ENCODE data around the gene UMAD1.
A peak's percentile ranks its signal among the peaks of the same experiment; 100 is the strongest.

UMAD1 gene

DNA sequence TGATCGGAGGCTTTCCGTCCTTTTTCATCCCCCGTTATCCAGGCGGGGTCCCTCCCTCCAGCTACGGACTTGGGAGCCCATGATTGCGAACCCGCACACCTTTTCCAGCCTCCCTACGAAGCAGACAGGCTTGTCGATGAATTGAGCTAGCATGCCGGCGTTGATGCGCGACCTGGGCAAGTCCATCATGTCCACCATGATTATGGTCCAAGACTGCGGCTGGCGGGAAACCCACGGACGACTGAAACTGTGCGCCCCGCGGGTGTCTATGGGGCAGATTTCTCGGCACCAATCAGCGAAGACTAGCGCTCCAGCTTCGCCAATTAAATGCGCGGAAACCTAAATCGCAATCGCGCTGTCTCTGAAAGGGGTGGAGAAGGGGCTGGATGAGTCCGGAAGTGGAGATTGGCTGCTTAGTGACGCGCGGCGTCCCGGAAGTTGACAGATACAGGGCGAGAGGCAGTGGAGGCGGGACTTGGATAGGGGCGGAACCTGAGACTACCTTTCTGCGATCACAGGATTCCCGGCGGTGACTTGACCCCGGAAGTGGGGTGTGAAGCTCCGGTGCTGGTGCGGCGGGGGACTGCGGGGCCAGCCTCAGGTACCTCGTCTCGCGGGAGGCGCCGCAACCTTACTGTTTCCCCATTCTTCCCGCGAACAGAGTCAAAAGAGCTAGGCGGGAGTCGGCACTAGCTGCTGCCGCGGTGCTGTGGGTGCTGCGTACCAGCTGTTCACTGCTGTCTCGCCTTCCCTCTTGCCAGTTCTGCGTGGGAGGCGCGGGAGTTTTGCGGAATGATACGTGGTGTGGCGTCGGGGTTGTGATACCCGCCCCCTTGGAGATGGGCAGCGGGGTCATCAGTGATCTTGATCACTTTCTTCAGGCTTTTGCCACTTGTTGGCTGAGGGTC is at the start of gene UMAD1:
Gene UMAD1 (plus strand): TSS at position 532 of the 908 bp plus-strand sequence. CDS start 32,620 bp downstream, outside the sequence.
- peak; percentile 100 for DNase-seq

GRCh38 chr7:7595451-7595850 is 45.1 kb upstream of the UMAD1 start:
- DNase-seq = peak; percentile 76

- DNase-seq = peak; percentile 19
Observed at GRCh38 chr7:7596176-7596575, 44.4 kb upstream of the UMAD1 start.

DNA sequence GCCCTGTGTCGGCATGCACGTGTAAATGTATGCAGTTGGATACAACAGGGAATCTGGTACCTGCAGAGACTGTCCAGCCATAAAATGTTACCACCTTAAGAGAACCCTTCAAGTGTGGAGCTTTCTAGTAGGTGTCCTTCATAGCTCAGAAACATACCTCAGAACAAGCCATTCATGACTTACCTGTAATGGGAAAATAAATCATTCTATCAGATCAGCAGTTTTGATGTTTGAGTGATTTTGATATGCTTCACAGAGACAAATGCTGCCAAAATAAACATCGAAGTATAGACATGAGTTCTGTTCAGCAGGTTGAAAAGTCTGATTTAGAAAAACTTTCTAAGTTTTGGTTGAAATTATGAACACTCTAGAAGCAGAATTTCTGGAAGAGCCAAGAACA is 33.5 kb upstream of the UMAD1 start:
- DNase-seq = no peak

DNA sequence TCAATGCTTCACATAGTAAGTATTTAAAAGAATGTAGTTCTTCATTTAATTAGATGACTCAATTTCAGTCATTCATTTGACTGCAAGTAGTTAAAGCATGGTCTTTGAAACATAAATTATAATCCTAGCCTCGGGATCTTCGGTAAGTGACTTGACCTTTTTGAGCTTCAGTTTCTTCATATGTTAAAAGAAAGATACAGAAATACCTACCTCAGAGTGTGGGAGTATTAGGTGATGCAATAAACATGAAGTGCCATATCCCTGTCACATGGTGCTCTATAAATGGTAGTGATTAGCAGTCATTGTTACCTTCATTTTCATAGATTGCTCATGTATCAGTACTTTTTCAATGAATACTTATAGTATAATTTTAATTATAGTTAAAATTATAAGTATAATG is 31.2 kb upstream of the UMAD1 start:
- DNase-seq = no peak

GRCh38 chr7:7612519-7612918 is 28.0 kb upstream of the UMAD1 start:
- no peak for DNase-seq

- no peak for DNase-seq
Observed at GRCh38 chr7:7613210-7613609, 27.3 kb upstream of the UMAD1 start.

GRCh38 chr7:7614018-7614741 is 26.4 kb upstream of the UMAD1 start:
- peak; percentile 87 for DNase-seq

- peak; percentile 77 for DNase-seq
Observed at GRCh38 chr7:7617550-7617949, 23.0 kb upstream of the UMAD1 start.

- DNase-seq = no peak
Observed at GRCh38 chr7:7618410-7618809, 22.1 kb upstream of the UMAD1 start.

DNA sequence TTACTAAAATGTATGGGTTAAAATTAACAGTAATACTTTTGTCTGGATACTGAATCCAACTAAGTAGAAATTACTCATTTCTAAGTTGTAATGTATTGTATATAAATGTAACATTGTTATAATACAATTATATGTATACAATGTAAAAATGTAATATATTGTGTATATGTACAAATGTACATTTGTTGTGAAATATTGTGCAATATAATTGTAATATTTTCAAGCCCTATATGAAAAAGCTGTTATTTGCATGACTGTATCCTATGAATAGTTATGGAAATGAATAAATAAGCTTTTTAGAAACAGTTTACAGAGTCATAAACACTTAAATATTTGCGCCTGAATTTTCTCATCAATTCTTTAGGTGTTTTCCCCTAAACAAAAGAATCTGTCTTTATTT is 20.3 kb upstream of the UMAD1 start:
- DNase-seq = no peak

DNA sequence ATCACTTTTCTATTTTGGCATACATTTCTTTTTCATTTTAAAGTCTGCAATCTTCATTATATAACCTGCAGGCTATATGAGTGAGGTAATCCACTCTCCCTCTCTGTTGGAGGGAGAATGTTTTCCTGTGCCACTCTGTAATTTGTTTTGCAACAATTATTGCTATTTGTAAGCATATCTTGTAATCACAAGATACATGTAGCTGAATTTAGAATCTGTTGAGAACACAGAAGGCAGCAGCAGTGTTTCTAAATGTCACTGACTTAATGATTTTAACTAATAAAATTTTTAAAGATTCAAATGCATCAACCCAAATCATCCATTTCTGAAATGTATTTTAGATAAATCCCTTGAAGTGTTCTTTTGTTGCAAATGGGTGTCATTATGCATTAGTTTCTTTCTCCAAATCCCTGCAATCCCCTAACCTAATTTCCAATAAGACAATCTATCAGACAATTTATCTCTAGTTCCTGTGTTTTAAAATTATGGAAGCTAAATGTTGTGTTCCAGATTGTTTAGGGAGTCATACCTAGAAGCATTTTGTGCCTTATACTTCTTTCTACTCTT is 19.8 kb upstream of the UMAD1 start:
- DNase-seq = no peak

DNA sequence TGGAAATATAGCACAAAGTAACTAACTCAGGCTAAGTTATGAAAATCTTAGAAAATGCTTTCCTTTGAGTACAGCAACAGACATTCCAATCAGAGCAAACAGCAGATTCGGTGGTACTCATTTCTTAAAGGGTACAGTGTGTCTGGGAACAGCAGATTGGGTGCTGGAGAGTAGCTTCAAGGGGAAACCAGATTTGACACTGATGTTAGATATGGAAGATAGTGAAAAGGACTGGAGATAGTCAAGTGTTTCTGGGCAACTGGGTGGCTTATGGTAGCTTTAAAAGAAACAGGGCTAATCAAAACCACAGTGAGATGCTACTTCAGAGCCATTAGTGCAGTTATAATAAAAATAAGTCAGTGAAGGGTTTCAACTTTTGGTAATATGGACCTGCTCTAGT is 12.1 kb upstream of the UMAD1 start:
- DNase-seq = no peak

DNA sequence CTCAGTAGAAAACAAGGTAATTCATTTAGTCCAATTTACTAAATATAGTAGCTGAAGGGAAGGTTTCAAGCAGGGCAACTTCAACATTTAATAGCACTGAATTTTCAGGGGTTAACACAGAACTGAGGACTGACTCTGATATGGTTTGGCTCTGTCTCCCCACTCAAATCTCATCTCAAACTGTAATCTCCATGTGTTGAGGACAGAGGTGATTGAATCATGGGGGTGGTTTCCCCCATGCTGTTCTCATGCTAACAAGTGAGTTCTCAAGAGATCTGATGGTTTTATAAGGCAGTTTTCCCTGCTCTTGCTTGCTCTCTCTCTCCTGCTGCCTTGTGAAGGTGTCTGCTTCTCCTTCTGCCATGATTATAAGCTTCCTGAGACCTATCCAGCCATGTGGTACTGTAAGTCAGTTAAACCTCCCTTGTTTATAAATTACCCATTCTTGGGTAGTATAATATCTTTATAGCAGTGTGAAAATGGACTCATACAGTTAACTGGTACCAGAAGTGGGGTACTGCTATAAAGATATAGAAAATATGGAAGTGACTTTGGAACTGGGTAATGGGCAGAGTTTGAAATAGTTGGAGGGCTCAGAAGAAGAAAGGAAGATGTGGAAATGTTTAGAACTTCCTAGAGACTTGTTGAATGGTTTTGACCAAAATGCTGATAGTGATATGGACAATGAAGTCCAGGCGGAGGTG is 9.8 kb upstream of the UMAD1 start:
- no peak for DNase-seq

DNA sequence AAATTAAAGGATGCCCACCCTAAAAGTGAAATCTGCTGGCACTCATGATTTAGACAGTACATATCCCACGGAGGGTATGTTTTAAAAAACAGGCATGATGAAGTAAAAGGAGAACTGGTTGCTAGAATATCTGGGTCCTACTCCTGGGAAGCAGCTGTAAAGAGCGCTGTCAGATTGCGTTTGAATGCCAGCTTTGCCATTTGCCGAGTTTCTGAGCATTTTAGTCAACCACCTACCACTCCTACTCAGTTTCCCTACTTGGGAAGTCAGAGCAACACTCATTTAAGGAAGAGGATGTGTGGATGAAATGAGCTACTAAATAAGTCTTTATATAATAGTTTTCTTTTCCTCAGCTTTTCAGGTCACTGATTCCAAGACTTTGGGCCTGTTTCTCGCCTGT is 1.1 kb upstream of the UMAD1 start:
- peak; percentile 18 for DNase-seq

DNA sequence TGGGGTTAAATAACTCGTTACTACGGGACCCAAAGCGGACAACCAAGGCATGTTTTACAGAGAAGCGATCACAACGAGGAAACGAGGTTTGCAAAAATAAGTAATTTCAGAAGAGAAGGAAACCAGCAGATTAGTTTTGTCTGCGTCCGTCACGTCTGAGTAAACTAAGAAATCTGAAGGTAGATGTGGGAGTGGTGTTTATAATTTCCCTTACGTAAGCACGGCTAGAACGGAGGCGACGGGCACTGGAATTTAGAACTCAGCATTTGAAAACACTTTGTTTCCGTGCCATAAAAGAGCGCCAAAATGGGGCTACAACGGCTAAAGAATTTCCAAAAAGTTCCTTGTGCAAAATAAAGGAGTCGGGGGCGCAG is 718 bp upstream of the UMAD1 start:
- DNase-seq = peak; percentile 44

GRCh38 chr7:7641129-7641663 is 644 bp downstream of the UMAD1 start:
- no peak for DNase-seq

- DNase-seq = peak; percentile 33
Observed at GRCh38 chr7:7642081-7642480, 1.5 kb downstream of the UMAD1 start.

DNA sequence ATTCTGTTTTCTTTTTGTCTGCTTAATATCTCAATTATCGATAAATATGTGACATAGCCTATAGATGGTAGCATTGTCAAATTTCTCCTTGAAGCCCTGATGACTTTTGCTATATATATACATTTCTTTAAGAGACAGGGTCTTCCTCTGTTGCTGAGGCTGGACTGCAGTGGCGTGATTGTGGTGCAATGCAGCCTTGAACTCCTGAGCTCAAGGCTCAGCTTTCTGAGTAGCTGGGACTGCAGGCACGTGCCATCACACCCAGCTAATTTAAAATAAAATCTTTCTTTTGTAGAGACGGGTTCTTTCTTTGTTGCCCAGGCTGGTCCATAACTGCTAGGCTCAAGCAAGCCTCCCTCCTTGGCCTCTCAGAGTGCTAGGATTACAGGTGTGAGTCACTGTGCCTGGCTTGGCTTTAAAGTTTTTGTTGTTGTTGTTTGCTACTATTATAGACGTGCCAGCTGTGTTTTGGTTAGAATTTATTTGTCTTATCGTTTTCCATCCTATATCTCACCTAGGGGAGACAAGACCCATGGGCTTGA is 7.0 kb downstream of the UMAD1 start:
- DNase-seq = no peak

GRCh38 chr7:7650682-7651206 is 10.2 kb downstream of the UMAD1 start:
- DNase-seq = no peak

DNA sequence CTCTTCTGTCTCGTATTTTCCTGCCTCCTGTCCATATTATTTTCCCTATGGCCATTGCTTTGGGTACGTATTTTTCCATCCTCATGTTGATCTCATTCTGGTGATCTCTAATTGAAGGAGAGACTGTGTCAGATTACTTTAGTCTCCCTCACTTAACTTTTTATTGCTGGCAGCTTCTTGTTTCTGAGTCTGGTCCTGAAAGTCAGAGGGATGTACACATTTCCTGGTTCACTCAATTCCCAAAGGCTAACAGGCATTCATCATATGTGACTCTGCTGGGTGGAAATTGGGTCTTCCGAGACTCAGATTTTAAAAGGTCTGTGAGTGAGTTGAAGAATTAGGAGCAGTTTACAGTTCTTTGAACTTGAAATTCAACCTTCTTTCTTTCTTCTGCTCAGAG is 10.9 kb downstream of the UMAD1 start:
- no peak for DNase-seq

DNA sequence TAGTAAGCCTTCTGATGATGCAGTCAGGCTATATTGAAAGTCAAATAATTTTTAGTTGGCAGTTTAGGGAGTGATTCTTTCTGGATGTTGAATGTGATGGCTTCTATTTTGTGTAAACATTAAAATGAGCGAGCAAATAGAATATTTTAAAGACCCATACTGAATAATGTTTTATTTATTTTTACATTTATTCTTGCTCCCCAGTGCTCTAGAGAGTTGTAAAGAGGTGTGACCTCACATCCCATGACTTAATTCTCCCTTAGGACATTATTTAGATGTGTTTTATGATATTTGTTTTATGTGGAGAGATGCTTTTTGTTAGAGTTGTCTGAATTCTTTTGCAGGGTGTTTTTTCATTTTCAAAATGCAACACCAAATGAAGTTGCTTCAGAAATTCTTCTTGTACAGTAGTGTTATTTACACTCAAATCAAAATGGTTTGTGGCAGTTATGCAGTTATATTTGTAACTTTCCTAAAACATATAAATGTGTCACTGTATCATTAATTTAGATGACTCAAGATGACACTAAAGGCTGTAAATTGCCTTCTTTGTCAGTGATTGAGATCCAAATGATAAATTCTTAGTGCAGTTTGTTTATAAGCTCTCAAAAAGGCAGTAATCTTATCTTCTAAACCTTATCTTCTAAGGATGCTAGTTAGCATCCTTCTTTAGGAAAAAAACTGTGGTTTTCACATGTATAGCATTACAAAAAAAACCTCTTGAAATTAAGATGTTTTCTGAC is 12.4 kb downstream of the UMAD1 start:
- no peak for DNase-seq
